HG03045 (cell line): ENCODE results near the gene ATP1A3.
"Not testable (repeated sequence)": the region's sequence is repeated elsewhere in the genome, so short reads cannot be mapped to it uniquely, and the experiment has no call there.

Experiments used
- ATAC-seq: cut with Tn5 transposase; IDR thresholded peaks from one replicate; pipeline ENCODE4 v1.9.1; 2021; ENCODE audit warnings: mild to moderate bottlenecking, moderate library complexity; ENCODE audit not compliant: unreplicated experiment

Gene ATP1A3

DNA sequence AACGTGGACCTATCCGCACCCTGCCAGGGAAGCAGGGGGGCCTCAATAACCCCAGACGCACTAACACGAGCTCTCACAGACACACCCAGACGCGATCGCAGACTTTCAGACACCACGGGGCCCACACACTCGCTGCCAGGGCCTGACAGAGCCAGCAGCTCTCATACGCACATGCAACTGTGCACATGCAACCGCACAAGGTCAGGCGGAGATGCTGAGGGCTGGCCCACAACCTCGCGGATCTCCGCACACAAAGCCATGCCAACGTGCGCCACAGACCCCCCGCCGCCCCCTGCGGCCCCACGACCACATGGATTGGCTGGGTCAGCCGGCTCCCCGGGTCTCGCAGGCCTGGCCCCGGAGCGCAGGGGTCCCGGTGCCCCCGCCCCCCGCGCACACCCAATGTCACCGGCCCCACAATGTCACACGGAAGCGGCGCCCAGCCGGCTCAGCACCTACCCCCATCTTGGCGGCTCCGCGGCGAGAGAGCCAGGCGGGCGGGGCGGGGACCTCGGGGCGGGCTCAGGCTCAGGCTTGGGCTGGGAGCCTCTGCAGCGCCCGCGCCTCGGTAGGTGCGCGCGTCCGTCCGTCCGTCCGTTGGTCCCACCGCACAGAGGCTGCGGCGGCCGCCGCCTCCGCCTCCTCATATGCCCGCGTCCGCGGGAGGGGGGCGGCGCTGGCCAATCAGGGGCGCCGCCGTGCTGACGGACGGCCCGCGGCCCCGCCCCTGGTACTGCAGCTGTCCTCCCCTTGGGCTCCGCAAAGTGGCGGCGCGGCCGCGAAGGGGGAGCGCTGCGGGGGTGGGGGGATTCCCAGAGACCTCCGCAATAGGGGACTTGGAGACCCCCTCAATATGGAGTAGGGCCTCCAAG is at the start of gene ATP1A3:
Gene ATP1A3, minus strand, starts transcription at position 619 of the 872 bp plus-strand sequence. Its CDS starts 154 bp downstream, at position 465.
- no peak for ATAC-seq

DNA sequence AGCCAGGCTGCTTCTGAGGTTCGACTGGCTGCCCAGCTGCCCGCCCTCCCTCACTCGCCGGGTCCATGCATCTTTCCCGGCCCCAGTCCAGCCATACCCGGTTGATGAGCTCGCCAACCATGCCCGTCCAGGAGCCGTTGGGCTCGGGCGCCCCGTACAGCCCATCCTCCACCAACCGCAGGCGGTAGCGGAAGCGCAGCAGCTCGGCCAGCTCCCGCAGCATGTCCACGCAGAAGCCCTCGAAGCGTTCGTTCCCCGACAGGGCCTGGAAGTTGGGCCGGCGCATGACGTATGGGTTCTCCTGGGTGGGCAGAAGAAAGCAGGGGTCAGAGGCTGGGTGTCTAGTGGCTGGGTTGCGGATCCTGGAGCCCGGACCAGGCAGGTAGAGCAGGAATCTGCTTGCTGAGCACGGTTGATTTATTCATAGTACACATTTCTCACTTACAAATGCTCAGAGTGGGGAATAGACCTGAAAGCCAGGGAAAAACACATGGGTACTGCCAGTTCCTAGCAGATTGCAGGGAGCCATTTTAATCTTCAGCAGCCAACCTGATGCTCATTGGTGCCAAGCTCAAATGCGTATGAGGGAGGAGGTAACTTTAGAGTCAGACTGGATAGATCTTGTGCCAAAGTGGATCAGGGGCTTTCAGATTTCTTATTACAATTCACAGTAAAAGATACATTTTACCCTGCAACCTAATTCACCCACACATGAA is 48.6 kb upstream of the ATP1A3 start:
- ATAC-seq: no peak

DNA sequence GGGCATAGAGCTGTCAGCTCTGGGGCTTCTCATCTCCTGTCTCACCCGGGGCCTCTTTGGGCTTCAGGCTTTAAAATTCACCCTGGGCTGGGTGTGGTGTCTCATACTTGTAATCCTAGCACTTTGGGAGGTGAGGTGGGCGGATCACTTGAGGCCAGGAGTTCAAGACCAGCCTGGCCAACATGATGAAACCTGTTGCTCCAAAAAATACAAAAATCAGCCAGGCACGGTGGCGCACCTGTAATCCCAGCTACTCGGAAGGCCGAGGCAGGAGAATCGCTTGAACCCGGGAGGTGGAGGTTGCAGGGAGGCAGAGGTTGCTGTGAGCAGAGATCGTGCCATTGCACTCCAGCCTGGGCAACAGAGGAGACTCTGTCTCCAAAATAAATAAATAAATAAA is 46.5 kb upstream of the ATP1A3 start:
- ATAC-seq: not testable (repeated sequence)

DNA sequence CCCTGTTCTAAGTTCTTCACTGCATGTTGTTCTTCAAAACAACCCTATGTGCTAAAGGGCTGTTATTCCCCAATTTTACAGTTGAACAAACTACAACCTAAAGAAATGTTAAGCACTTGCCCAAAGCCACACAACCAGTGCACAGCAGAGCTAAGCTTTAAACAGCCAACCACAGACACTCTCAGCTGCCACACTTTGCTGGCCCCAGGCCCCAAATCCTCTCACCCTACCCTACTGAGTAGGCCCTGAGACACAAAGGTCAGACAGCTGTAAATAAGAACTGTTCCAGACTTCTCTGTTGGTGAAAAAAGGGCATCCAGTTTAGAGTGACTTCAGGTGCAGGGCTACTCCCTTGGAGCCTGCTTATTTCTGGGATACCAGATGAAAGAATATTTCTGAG is 46.0 kb upstream of the ATP1A3 start:
- ATAC-seq: no peak

DNA sequence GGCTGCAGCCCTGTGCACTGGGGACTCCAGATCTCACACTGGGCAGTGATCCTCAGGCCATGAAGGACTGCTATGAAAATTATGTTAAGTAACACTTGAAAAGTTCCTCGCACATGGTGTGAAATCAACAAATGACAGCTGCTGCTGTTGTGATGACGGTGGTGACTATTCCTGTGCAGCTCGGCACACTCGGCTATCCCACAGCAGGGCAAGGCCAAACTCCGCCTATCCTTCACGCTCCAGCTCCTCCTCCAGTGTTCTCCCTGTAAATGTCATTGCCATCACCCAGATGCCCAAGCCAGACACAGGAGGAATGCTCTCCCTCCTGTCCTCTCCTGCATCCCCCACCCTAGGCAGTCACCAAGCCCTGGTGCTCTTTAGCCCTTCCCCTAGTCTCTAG is 44.6 kb upstream of the ATP1A3 start:
- no peak for ATAC-seq

DNA sequence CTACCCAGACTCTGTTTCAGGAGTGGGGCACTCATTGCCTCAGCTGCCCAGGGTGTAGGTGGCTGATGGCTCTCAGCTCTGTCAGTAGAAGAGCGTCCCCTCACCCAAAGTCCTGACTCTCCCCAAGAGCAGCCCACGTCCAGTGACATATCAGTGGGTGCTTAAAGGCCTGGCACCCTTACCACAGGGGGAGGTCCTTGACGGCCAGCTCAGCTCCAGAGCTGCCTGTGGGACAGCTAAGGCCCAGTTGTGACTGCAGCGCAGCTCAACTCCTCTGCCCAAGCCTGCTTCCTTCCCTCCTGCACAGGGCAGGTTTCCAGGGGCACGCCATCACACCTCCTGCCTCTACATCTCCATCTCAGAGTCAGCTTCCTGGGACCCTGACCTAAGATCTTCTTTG is 43.6 kb upstream of the ATP1A3 start:
- ATAC-seq: no peak

DNA sequence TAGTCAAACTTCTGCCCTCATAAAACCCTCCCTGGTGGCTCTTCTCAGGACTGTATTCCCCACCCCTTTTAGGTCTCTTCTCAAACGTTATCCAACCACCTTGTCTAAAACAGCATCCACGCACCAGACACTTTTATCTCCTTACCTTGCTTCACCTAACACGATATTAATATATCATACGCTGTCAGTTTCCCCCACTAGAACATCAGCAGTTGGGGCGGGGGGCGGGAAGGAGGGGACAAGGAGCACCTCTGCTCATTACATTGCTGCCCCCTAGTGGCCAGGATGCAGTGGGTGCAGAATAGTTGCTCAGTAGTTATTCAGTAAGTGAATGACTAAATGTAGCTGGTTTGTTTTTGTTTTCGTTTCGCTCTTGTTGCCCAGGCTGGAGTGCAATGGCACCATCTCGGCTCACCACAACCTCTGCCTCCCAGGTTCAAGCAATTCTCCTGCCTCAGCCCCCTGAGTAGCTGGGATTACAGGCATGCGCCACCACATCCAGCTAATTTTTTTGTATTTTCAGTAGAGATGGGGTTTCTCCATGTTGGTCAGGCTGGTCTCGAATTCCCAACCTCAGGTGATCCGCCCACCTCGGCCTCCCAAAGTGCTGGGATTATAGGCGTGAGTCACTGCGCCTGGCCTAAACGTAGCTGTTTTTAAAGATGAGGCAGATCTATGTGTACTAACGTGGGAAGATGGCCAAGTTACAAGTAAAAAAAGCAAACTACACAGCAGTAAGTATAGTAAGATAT is 40.8 kb upstream of the ATP1A3 start:
- not testable (repeated sequence) for ATAC-seq

DNA sequence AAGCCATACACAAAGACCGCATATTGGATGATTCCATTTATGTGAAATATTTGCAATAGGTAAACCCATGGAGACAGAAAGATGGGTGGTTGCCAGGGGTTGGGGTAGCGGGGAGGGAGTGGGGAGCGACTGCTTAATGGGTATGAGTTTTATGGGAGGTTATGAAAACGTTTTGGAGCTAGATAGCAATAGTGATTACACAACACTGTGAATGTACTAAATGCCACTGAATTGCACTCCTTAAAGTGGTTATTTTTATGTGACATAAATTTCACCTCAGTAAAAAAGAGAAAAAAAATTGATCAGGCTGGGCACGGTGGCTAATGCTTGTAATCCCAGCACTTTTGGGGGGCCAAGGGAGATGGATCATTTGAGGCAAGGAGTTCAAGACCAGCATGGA is 39.4 kb upstream of the ATP1A3 start:
- ATAC-seq: no peak

DNA sequence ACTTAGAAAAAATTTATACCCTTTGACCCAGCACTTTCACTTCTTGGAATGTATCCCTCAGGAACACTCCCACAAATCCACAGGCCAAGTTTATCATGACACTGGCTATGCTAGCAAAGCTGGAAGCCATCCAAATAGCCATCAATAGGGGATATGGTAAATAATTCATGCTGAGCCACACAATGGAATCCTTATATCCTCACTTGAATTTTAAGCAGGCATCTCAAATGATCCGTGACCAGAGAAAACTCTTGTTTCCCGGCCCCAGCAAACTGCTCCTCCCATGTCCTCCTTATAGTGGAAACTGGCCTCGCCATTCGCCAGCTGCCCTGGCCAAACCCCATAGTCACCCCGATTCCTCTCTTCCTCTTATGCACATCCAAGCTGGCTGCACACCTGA is 38.4 kb upstream of the ATP1A3 start:
- no peak for ATAC-seq

DNA sequence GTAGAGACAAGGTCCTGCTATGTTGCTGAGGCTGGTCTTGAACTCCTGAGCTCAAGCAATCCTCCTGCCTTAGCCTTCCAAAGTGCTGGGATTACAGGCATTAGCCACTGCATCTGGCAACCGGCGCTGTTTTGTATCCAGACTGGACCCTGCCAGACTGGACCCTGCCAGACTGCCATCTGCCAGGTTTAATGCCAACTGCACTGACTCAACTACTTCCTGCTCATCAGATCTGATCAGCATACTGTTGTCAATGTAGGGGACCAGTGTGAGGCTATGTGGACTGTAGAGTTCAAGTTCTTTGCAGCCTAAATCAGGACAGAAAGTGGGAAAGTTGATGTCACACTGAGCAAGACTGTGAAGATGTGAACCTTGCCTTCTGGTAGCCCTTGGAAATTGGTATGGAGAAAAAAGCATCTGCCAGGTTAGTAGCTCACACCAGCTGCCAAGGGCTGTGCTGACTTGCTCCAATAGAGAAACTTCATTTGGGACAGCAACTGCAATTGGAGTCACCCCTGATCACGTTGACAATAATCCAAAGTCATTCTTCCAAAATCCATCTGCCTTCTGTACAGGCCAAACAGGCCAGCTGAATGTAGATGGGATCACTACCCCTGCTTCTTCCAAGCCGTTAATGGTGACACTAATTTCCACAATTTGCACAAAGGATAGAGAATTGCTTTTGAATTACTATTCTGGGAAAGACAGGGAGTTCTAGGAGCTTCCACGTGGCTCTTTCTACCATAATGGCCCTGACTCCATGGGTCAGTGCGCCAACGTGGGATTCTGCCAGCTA is 36.8 kb upstream of the ATP1A3 start:
- ATAC-seq: no peak

DNA sequence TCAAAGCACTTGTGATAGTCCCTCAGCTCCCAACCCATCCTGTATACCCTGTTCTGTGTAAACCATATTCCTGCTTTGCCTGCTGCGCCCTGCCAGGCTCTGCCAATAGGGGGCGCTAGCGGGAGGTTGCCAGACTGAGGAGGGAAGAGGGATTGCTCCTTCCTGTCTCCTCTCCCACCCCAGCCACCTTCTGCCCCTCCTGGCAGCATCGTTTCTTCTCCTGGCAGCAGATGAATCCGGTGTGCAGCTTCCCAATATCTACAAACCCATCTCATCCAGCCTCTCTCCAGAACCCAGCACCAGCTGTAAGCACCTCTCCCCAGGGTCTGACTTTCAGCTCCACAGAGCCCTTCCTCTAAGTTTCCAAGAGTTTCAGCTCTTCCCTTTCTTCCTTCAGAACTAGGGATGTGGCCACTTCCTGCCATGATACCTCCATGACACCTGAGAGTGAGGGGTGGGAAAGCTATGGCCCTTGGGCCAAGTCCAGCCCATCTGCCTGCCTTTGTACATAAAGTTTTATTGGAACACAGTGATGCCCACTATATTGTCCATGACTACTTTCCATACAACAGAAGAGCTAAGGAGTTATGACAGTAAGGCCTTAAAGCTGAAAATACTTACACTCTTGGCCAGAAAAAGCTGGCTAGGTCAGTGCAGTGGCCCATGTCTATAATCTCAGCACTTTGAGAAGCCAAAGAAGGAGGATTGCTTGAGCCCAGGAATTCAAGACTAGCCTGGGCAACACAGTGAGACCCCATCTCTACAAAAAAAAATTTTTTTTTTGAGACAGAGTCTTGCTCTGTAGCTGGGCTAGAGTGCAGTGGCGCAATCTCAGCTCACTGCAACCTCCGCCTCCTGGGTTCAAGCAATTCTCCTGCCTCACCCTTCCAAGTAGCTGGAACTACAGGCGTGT is 34.5 kb upstream of the ATP1A3 start:
- ATAC-seq: no peak

DNA sequence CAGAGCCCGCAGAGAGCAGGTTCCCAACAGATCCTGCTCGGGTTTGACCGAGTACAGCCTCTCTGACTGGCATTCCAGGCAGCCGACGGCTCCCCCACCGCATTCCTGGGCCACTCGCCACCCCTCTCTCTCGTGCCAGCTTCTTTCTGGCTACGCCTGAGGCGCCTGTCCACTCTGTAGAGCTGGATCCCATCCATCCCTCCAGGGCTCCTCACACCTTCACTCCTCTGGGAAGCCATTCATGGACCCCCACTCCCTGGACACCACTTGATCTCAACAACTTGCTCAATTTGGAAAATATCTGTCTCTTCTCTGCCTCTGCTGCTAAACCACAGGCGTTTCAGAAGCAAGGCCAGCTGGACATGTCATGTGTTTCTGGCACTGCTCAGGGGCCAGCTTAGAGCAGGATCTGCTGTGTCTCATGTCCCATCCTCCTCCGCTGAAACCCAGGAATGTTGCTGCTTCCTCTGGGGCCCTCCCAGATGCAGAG is 30.6 kb upstream of the ATP1A3 start:
- no peak for ATAC-seq

DNA sequence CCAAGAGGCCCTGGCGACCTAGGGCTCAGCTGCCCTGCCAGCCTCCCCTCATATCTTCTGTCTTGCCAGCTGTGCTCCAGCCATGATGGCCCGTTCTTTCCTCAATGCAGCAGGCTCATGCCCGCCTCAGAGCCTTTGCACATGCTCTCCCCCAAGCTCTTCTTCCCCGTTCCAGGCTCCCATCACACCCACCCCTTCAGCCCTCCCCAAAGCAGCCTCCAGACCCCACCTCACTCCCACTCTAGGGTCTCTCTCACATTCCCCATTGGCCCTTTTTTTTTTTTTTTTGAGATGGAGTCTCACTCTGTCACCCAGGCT is 29.9 kb upstream of the ATP1A3 start:
- ATAC-seq: no peak

DNA sequence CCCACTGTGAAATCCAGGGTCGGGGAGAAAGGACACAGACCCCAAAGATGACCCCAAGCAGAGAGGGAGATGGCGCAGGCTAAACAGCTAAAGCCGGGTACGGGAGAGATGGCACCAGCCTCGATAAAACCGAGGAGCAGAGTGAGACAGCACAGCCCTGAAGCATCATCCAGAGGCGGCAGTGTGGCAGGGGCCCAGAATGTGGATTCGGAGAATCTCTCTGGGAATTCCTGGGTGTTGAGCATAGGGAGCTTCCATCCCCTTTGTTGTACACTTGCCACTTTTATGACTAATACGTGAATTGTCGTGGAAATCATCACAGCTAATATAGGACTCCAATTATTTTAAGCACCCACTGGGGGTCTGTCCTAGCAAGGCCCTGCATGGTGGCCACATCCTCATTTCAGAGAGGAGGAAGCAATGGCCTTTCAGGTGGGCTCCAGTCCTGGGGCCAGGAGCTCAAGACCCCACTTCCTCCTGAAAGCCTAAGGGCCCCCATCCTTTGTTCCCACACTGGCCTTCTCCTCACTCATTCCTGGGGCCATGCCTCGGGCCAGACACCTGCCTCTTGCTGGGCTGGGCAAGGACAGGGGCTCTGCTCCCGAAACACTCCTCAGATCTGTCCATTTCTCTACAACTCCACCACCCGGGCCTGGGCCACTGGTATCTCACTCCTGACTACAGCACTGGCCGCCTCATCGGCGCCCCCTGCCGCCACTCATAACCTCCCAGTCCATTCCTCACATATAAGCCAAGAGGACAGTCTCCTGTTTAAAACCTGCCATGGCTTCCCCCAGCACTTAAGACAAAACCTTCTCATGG is 29.3 kb upstream of the ATP1A3 start:
- no peak for ATAC-seq

DNA sequence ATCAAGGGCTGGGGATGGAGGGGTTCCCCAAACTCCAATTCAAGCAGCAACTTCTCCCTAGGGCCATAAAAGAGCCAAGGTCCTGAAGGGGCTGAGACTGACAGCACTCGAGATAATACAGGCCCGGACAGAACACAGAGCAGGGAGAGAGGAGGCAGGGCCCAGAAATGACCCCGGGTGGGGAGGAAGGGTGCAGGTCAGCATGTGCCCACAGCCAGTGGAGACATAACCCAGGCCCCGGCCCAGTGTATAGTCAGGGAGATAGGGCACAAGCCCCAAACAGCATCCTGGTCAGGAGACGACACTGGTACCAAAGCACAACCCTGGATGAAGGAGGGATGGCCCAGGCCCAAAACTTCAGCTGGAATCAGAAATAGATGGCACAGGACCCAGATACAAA is 28.6 kb upstream of the ATP1A3 start:
- no peak for ATAC-seq

DNA sequence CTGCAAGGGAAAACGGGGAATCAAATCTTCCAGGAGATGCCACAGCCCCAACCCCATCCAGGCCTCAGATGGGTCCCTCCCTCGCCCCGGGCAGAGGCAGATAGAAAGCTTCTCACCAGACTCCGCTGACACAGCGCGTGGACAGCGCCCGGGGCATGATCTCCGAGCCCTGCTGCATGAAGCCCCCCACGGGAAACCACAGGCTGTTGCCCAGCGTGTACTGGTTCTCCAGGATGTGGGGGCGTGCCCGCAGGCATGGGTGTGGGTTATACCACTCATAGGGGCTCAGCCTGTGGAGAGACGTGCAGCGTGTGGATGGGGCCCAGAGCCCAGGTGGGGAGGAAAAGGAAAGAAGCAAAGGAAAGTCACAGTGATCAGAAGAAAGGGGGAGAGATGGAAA is 27.2 kb upstream of the ATP1A3 start:
- no peak for ATAC-seq

DNA sequence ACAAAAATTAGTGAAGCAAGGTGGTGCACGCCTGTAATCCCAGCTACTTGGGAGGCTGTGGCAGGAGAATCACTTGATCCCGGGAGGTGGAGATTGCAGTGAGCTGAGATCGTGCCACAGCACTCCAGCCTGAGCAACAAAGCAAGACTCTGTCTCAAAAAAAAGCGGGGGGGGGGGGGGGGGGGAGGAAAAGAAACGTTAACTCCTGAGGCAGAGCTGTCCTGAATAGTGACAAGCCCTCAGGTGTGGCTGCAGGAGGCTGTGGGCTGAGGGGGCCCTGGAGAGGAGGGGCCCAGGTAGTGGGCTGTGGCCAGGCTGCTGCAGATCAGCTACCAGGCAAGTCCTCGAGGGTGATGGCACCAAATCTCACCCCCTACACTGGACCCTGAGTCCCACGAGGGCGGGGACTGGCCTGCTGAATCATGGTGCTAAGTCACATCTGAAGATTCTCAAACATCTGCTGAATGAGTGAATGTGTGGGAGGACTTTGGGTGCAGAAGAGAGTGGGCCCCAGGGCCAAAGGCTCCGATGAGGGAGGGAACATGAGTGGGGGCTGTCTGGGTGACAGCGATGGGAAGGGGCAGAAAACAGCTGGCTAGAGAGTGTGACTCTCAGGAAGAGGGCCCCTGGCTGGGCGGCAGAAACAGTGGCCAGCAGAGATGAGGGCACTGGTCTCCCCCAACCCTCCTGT is 24.6 kb upstream of the ATP1A3 start:
- ATAC-seq: no peak

DNA sequence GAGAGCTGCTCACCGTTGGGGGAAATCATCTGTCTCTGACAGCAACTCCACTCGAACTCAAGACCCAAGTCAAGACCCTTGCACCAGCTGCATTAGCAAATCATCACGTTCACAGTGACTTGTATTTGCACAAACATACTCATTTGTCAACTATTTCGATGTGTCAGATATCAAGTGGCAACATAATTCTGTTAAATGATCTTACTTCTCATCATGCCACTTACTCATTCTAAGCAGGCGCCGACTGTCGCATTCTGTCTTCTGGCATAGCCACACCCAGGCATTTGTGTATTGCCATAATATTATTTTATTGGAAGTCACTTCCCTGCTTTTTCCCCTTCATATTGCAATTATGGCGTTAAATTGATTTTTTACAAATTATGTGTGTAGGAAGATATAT is 23.0 kb upstream of the ATP1A3 start:
- no peak for ATAC-seq
